ENCODE data around the gene ZDHHC18.
A peak's percentile ranks its signal among the peaks of the same experiment; 100 is the strongest.

The ZDHHC18 gene

DNA sequence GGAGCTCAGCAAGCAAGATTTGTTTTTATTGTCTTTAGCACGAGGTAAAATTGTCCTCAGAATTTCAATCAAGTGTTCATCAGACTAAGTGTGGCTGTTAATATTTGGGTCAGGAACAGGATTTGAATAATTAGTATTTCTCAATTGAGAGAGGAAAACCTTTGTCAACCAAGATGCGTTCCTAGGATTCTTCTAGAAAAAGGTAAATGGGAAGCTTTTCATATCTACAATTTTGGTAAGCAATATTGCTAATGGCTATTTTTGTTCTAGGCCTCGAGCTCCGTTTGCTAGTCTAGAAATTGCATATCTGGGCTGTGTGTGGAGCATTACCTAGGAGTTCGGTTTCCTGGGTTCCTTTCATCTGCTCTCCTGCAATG is 42.9 kb upstream of the ZDHHC18 start:
- Mint-ChIP-seq H3K27me3 (ENCODE audit: low read depth) (peaks cover 7% of the 10 kb centered on the region), H3K27ac (peak overlapping the region; percentile 98 to 100 (median 100)), H3K36me3 (ENCODE audit: low read depth) (peaks cover 41% of the 10 kb centered on the region), H3K4me3 (no peak overlapping the region), H3K9me3 (no peaks in the 10 kb centered on the region), H3K4me1 (peaks cover 54% of the 10 kb centered on the region)
- TF ChIP-seq, protein P1, sequence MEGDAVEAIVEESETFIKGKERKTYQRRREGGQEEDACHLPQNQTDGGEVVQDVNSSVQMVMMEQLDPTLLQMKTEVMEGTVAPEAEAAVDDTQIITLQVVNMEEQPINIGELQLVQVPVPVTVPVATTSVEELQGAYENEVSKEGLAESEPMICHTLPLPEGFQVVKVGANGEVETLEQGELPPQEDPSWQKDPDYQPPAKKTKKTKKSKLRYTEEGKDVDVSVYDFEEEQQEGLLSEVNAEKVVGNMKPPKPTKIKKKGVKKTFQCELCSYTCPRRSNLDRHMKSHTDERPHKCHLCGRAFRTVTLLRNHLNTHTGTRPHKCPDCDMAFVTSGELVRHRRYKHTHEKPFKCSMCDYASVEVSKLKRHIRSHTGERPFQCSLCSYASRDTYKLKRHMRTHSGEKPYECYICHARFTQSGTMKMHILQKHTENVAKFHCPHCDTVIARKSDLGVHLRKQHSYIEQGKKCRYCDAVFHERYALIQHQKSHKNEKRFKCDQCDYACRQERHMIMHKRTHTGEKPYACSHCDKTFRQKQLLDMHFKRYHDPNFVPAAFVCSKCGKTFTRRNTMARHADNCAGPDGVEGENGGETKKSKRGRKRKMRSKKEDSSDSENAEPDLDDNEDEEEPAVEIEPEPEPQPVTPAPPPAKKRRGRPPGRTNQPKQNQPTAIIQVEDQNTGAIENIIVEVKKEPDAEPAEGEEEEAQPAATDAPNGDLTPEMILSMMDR (IDR thresholded peaks at IDR 0.05; ENCODE audit: unreplicated experiment in 3 of 3) = no peak

DNA sequence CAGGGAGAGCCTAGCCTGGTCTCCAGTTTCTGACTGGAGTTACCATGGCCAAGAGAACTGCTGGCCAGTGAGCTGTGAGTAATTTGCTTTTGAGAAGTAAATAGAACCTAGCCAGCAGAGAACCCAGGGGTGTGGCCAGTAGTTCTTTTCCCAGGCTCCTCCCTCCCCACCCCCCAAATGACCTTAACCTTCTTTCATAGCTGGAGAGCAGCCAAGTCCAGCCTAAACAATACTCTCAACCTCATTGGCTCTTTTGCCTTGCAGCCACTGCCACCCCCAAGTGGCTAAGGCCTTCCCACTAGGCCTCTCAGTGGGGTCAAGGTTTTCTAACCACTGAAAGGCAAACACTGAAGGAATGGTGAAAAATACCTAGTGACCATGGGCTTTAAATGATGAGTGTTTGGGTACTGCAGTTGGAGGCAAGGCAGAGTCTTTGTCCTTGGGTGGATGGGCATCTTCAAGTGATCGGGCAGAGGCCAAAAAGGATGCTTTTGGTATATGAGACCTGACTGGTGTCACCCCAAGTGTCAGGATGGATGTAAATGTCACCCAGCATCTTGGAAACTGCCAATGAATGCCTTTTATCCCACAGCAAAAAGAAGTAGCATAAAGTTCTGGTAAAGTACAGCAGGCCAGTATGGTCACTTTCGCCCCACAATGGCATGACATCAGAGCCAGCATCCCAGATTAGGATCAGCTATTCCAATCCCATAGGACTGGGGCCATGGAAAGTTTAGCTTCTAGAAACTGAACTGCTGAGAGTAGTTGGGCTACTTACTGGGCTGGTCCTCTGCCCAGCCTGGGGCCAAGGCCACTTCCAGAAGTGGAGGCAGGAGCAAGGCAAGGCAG is 42.2 kb upstream of the ZDHHC18 start:
- no peaks in the 10 kb centered on the region for H3K9me3 Mint-ChIP-seq

DNA sequence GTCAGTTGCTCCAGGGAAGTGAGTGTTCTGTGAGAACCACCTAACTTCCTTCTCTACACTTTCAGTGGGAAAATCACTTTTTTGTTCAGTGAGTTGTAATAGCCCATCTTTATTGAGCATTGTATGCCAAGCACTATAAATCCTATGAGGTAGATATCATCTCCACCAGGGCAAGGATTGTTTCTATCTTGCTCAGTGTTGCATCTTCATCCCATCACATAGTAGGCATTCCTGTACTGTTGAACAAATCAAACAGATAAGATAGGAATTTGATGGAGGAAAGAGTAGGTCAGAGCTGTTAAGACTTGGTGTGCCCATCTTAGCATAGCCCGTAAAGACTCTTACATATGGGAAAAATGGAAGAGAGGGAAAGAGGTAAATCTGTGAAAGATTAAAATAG is 41.6 kb upstream of the ZDHHC18 start:
- H3K36me3 Mint-ChIP-seq (ENCODE audit: low read depth) = peaks cover 29% of the 10 kb centered on the region
- TF ChIP-seq, protein P1 (IDR thresholded peaks at IDR 0.05; ENCODE audit: unreplicated experiment in 3 of 3) = no peak
- peak overlapping the region; percentile 98 to 100 (median 100) for H3K27ac Mint-ChIP-seq
- H3K4me1 Mint-ChIP-seq = peaks cover 67% of the 10 kb centered on the region
- no peaks in the 10 kb centered on the region for H3K9me3 Mint-ChIP-seq
- peak overlapping the region; percentile 26 to 69 (median 57) for H3K4me3 Mint-ChIP-seq
- H3K27me3 Mint-ChIP-seq (ENCODE audit: low read depth) = peaks cover 7% of the 10 kb centered on the region

More for the DNA sequence above, 42.2 kb upstream of the ZDHHC18 start:
- peaks cover 7% of the 10 kb centered on the region for H3K27me3 Mint-ChIP-seq (ENCODE audit: low read depth)
- peak overlapping the region in 1 of 3 experiments; percentile 26 for H3K4me3 Mint-ChIP-seq
- peak overlapping the region; percentile 98 to 100 (median 100) for H3K27ac Mint-ChIP-seq
- H3K36me3 Mint-ChIP-seq (ENCODE audit: low read depth) = peaks cover 35% of the 10 kb centered on the region
- TF ChIP-seq, protein P1 (IDR thresholded peaks at IDR 0.05; ENCODE audit: unreplicated experiment in 3 of 3) = no peak
- peaks cover 60% of the 10 kb centered on the region for H3K4me1 Mint-ChIP-seq

DNA sequence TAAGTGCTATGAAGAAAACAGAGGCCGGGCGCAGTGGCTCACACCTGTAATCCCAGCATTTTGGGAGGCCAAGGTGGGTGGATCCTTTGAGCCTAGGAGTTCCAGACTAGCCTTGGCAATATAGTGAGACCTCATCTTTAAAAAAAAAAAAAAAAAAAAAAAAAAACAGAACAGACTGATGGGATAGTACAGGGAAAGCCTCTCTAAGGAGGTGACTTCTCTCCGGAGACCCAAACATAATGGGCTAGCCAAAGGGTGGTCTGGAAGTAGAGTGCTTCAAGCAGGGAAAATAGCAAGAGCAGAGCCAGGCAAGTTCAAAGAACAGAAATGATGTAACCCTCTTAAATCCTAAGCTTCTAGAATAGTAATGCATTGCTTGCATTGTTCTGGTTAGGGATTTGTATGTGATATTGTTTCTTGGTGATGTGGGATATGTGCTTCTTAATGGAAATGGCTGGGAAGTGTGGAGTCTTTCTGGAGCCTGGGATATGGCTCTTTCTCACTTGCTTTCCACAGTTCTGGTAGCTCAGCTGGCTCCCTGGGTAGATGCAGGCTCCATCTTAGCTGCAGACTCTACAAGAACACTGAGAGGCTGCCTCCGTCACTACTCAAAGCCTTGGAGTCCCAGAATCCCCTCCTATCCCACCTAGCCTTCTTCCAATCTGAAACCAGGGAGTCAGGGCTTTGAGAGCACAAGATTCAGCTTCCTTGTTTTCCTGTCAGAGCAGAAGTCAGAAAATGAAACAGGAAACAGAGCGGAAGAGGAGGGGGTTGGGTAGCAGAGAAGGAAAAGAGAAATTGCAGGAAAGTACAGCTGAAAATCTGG is 40.7 kb upstream of the ZDHHC18 start:
- Mint-ChIP-seq H3K36me3 (ENCODE audit: low read depth) (peaks cover 25% of the 10 kb centered on the region), H3K4me1 (peaks cover 68% of the 10 kb centered on the region), H3K27ac (peak overlapping the region; percentile 98 to 100 (median 100)), H3K9me3 (no peaks in the 10 kb centered on the region), H3K4me3 (peak overlapping the region; percentile 98 to 99 (median 99)), H3K27me3 (ENCODE audit: low read depth) (peaks cover 7% of the 10 kb centered on the region)
- TF ChIP-seq, protein P1 (IDR thresholded peaks at IDR 0.05; ENCODE audit: unreplicated experiment in 3 of 3) = no peak

DNA sequence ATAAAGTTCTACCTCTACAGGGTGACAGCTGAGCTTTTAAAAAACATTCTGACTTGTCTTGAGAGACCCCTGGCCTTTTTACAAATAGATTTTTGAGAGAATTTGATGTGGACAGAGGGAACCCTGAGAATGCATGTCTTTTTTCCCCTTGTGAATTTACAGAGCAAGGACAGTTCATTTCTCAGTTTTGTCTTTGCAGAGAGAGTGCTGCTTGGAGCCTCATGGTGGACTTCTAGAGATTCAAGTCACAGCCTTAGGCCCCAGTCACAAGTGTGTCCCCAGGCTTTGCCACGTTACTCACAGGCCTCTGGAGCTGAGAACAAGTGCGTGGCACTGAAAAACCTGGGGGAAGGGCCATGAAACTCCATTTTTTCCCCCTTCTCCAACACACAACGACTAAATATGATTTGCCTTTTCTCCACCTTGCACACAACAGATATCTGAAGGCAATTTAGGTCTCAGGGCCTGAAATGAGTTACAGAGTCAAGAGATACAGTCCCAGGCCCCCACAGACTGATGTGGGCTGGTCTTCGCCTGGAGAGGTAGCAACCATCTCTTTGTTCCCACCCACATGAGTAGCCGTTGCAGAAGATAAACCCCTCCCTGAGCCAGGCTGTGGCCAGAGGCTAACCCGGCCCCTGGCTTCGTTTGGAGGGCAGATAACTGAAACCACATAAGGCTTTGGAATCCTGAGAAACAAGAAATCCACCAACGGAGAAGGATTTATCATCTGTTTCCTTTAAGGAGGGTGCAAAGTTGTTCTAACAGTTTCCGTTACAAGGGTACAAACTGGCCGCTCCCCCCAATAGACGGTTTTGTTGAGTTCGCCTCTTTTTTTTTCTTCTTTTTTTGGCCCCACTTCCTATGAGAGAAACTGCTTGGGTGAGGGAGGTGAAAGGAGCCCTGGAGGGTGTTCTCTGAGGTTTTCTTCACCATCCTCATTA is 39.8 kb upstream of the ZDHHC18 start:
- TF ChIP-seq, protein P1 (IDR thresholded peaks at IDR 0.05; ENCODE audit: unreplicated experiment in 3 of 3) = no peak
- Mint-ChIP-seq H3K27me3 (ENCODE audit: low read depth) (peaks cover 7% of the 10 kb centered on the region), H3K27ac (peak overlapping the region; percentile 98 to 100 (median 100)), H3K9me3 (no peaks in the 10 kb centered on the region), H3K36me3 (ENCODE audit: low read depth) (peaks cover 17% of the 10 kb centered on the region), H3K4me3 (peak overlapping the region; percentile 98 to 99 (median 99)), H3K4me1 (peaks cover 67% of the 10 kb centered on the region)

Data from nephron (organoid).